Type B pancreatic cell (in vitro differentiated cells): ENCODE data around the gene DCDC1. TPM values are rescaled to one million over a fixed set of nuclear protein-coding genes. Genes with fewer than 3 reads are reported as not detected.
A peak's percentile ranks its signal among the peaks of the same experiment; 100 is the strongest.
"Not testable (repeated sequence)": the region's sequence is repeated elsewhere in the genome, so short reads cannot be mapped to it uniquely, and the experiment has no call there.

Experiments
- DNase-seq: peaks from one replicate; pipeline ENCODE4 v3.0.0; 2021; ENCODE audit warnings: mixed read lengths; ENCODE audit not compliant: unreplicated experiment; ENCODE audit errors: extremely low spot score
- H3K27ac Mint-ChIP-seq: 2 replicates; pipeline ENCODE4 v1.8.0; 2021; ENCODE audit warnings: mild to moderate bottlenecking, mixed read lengths
- H3K27me3 Mint-ChIP-seq: 2 replicates; pipeline ENCODE4 v1.8.0; 2021; ENCODE audit warnings: mixed read lengths
- H3K36me3 Mint-ChIP-seq: 2 replicates; pipeline ENCODE4 v1.8.0; 2021; ENCODE audit warnings: mixed read lengths
- H3K4me1 Mint-ChIP-seq: one replicate; pipeline ENCODE4 v1.8.0; 2021; ENCODE audit warnings: mixed read lengths; ENCODE audit not compliant: unreplicated experiment
- H3K4me3 Mint-ChIP-seq: 2 replicates; pipeline ENCODE4 v1.8.0; 2021; ENCODE audit warnings: mild to moderate bottlenecking, mixed read lengths
- H3K9me3 Mint-ChIP-seq: 2 replicates; pipeline ENCODE4 v1.8.0; 2021; ENCODE audit warnings: mixed read lengths
- CTCF ChIP-seq: fragments of 200-600 bp; sonication (generic); conservative IDR thresholded peaks from 2 replicates; pipeline ENCODE4 v1.5.0; 2021; ENCODE audit warnings: antibody characterized with exemption, mild to moderate bottlenecking
- total RNA-seq: library from RNA; stranded (reverse); gene quantifications from 2 replicates; pipeline ENCODE4 v1.2.1, GENCODE V29; 2021; ENCODE audit warnings: low replicate concordance

DCDC1 gene
- total RNA-seq, 1 donor from 2014 or later: 4.8 TPM

- peaks cover 2% of the 10 kb centered on the region for H3K27me3 Mint-ChIP-seq
- DNase-seq: no peak
- no peak overlapping the region for H3K4me3 Mint-ChIP-seq
These were observed 409.0 kb downstream of the DCDC1 start for GRCh38 chr11:30960387-30960992.

GRCh38 chr11:30956751-30957150, 412.8 kb downstream of the DCDC1 start:
- no peaks in the 10 kb centered on the region for H3K4me1 Mint-ChIP-seq
- no peaks in the 10 kb centered on the region for H3K36me3 Mint-ChIP-seq
- no peaks in the 10 kb centered on the region for H3K9me3 Mint-ChIP-seq
- no peak for DNase-seq
- no peak for TF ChIP-seq CTCF
- no peak overlapping the region for H3K27ac Mint-ChIP-seq
- H3K27me3 Mint-ChIP-seq: peaks cover 2% of the 10 kb centered on the region
- no peak overlapping the region for H3K4me3 Mint-ChIP-seq

More at GRCh38 chr11:30960387-30960992, 409.0 kb downstream of the DCDC1 start:
- H3K4me1 Mint-ChIP-seq: no peaks in the 10 kb centered on the region
- peak; percentile 85 for TF ChIP-seq CTCF
- no peaks in the 10 kb centered on the region for H3K36me3 Mint-ChIP-seq
- no peaks in the 10 kb centered on the region for H3K9me3 Mint-ChIP-seq
- no peak overlapping the region for H3K27ac Mint-ChIP-seq

- no peak for TF ChIP-seq CTCF
- H3K4me3 Mint-ChIP-seq: no peak overlapping the region
- H3K4me1 Mint-ChIP-seq: no peaks in the 10 kb centered on the region
- no peak overlapping the region for H3K27ac Mint-ChIP-seq
- no peaks in the 10 kb centered on the region for H3K9me3 Mint-ChIP-seq
- no peak for DNase-seq
- no peaks in the 10 kb centered on the region for H3K27me3 Mint-ChIP-seq
- H3K36me3 Mint-ChIP-seq: no peaks in the 10 kb centered on the region
These were observed 419.7 kb downstream of the DCDC1 start for GRCh38 chr11:30949838-30950237.

- not testable (repeated sequence) for H3K36me3 Mint-ChIP-seq
These were observed 421.8 kb downstream of the DCDC1 start for GRCh38 chr11:30947715-30948114.

GRCh38 chr11:30938810-30939209, 430.7 kb downstream of the DCDC1 start:
- no peak for DNase-seq
- Mint-ChIP-seq H3K27ac (no peak overlapping the region), H3K36me3 (no peaks in the 10 kb centered on the region), H3K4me3 (no peak overlapping the region), H3K27me3 (no peaks in the 10 kb centered on the region), H3K4me1 (no peaks in the 10 kb centered on the region), H3K9me3 (no peaks in the 10 kb centered on the region)
- TF ChIP-seq CTCF: no peak

More at GRCh38 chr11:30947715-30948114, 421.8 kb downstream of the DCDC1 start:
- H3K9me3 Mint-ChIP-seq, H3K27ac Mint-ChIP-seq, DNase-seq, H3K27me3 Mint-ChIP-seq, H3K4me1 Mint-ChIP-seq, H3K4me3 Mint-ChIP-seq: not testable (repeated sequence)

- no peaks in the 10 kb centered on the region for H3K27me3 Mint-ChIP-seq
- no peak overlapping the region for H3K4me3 Mint-ChIP-seq
- TF ChIP-seq CTCF: no peak
- H3K9me3 Mint-ChIP-seq: no peaks in the 10 kb centered on the region
- H3K27ac Mint-ChIP-seq: no peak overlapping the region
- DNase-seq: no peak
- no peaks in the 10 kb centered on the region for H3K36me3 Mint-ChIP-seq
- no peaks in the 10 kb centered on the region for H3K4me1 Mint-ChIP-seq
These were observed 431.4 kb downstream of the DCDC1 start for GRCh38 chr11:30938171-30938570.
